K562 (cell line): ENCODE results near the gene ZC3H12A. TPM values are rescaled to one million over a fixed set of nuclear protein-coding genes. Genes with fewer than 3 reads are reported as not detected.

ENCODE experiments used
- ATAC-seq: fragments of 200-7000 bp; cut with Tn5 transposase; 3 replicates; pipeline ENCODE4 v1.9.1; 2020; ENCODE audit warnings: moderate library complexity
- BruUV-seq: library from RNA; stranded (reverse); fragments of 400-500 nt; replicated peaks from 2 replicates; lab custom pipeline; 2021; lab: Mats Ljungman, UMichigan
- CTCF ChIA-PET: fragments of 300-600 bp; formaldehyde crosslinking; extraction: SDS; loops from one replicate; lab custom pipeline; 2021; ENCODE audit warnings: low intra/inter-chr PET ratio; lab: Yijun Ruan, JAX
- POLR2A ChIA-PET: fragments of 300-600, 350-650 bp; sonication (Branson Sonifier 250); formaldehyde crosslinking; extraction: SDS; loops from one replicate; lab custom pipeline; 2021; ENCODE audit warnings: antibody characterized with exemption, inconsistent platforms; lab: Yijun Ruan, JAX
- DNase-seq, 4 experiments: peaks; one replicate each; pipeline versions ENCODE4 v3.0.0 to v3.0.0-alpha.2; 2011 to 2018; ENCODE audit warnings: low spot score in 3 of 4, mixed read lengths in 3 of 4; ENCODE audit errors: extremely low read depth in 1 of 4
- FAIRE-seq: peaks from 2 replicates; lab custom pipeline; 2011; peaks lifted over from hg19 to GRCh38; lab: Jason Lieb, UNC
- H2AFZ ChIP-seq: 2 replicates; pipeline ENCODE4 v1.6.0; 2011; ENCODE audit warnings: low read depth, low read length, control low read depth, inconsistent platforms
- H3K27ac ChIP-seq: fragments of 200-600 bp; 3 replicates; pipeline ENCODE4 v1.8.0; 2011; ENCODE audit warnings: low read depth, mild to moderate bottlenecking, control low read depth, inconsistent platforms, low read length, moderate library complexity, mixed read lengths; ENCODE audit errors: extremely low read depth
- H3K27me3 ChIP-seq, 2 experiments: fragments of 300-600 bp in 1 of 2; 2 replicates in 1 of 2; 3 replicates in 1 of 2; pipeline versions ENCODE4 v1.6.0 to v1.8.0; 2011; ENCODE audit warnings: inconsistent platforms in 2 of 2, low read length in 2 of 2, mild to moderate bottlenecking in 1 of 2, mixed read lengths in 1 of 2, moderate library complexity in 1 of 2; ENCODE audit not compliant: control insufficient read depth in 2 of 2, insufficient read depth in 2 of 2
- H3K36me3 ChIP-seq: fragments of 300-600 bp; 3 replicates; pipeline ENCODE4 v1.8.0; 2011; ENCODE audit warnings: mild to moderate bottlenecking, low read length, inconsistent platforms; ENCODE audit not compliant: control insufficient read depth, insufficient read depth
- H3K4me1 ChIP-seq, 2 experiments: fragments of 200-600 bp in 1 of 2; replicated peaks in 1 of 2; 2 replicates in 1 of 2; 3 replicates in 1 of 2; pipeline versions ENCODE4 v1.5.1 to v1.8.0; 2011; ENCODE audit warnings: inconsistent platforms in 2 of 2, low read length in 2 of 2, mild to moderate bottlenecking in 1 of 2, mixed read lengths in 1 of 2, moderate library complexity in 1 of 2; ENCODE audit not compliant: control insufficient read depth in 2 of 2, insufficient read depth in 2 of 2
- H3K4me2 ChIP-seq: 2 replicates; pipeline ENCODE4 v1.6.1; 2011; ENCODE audit warnings: low read length, control low read depth, inconsistent platforms, mixed read lengths; ENCODE audit not compliant: insufficient read depth
- H3K4me3 ChIP-seq: fragments of 200-600 bp; sonication (generic), shearing (Covaris generic); 2 replicates; pipeline ENCODE4 v1.5.1; 2016; ENCODE audit warnings: control low read depth, inconsistent platforms
- H3K79me2 ChIP-seq: fragments of 200-600 bp; 3 replicates; pipeline ENCODE4 v1.8.0; 2011; ENCODE audit warnings: low read length, inconsistent platforms; ENCODE audit not compliant: control insufficient read depth, insufficient read depth
- H3K9ac ChIP-seq, 2 experiments: 2 replicates each; pipeline versions ENCODE4 v1.6.0 to v1.6.1; 2011; ENCODE audit warnings: low read depth in 2 of 2, low read length in 2 of 2, control low read depth in 1 of 2, inconsistent platforms in 1 of 2, mild to moderate bottlenecking in 1 of 2, mixed read lengths in 1 of 2; ENCODE audit not compliant: insufficient read depth in 1 of 2
- H3K9me1 ChIP-seq: one replicate; pipeline ENCODE4 v1.6.0; 2011; ENCODE audit warnings: inconsistent platforms, mild to moderate bottlenecking, low read length, moderate library complexity; ENCODE audit not compliant: control insufficient read depth, insufficient read depth
- H3K9me3 ChIP-seq: replicated peaks from 2 replicates; pipeline ENCODE4 v1.5.1; 2011; ENCODE audit warnings: low read depth, low read length, inconsistent platforms; ENCODE audit not compliant: control insufficient read depth, insufficient read depth
- H4K20me1 ChIP-seq: replicated peaks from 2 replicates; pipeline ENCODE4 v1.6.1; 2011; ENCODE audit warnings: low read length, inconsistent platforms, mixed read lengths; ENCODE audit not compliant: control insufficient read depth, insufficient read depth
- CBFA2T3 ChIP-seq: fragments of 450-650 bp; IDR thresholded peaks from 2 replicates; pipeline ENCODE4 v1.6.1; 2017
- CREB3 ChIP-seq: fragments of 450-650 bp; conservative IDR thresholded peaks from 2 replicates; pipeline ENCODE4 v1.6.1; 2016; ENCODE audit warnings: missing genetic modification characterization, low read depth, mild to moderate bottlenecking, missing compliant biosample characterization, moderate library complexity
- ELF4 ChIP-seq: fragments of 450-650 bp; formaldehyde crosslinking; IDR thresholded peaks from 2 replicates; pipeline ENCODE4 v1.4.0; 2022; ENCODE audit warnings: missing genetic modification characterization
- FUS ChIP-seq: fragments of 200-400 bp; formaldehyde crosslinking; optimal IDR thresholded peaks from 2 replicates; pipeline ENCODE3; 2017; ENCODE audit warnings: low read depth, low read length
- HBP1 ChIP-seq: fragments of 450-650 bp; formaldehyde crosslinking; IDR thresholded peaks from 2 replicates; pipeline ENCODE4 v1.4.0; 2022; ENCODE audit warnings: missing genetic modification characterization
- LARP7 ChIP-seq: fragments of 450-650 bp; IDR thresholded peaks from 2 replicates; pipeline ENCODE4 v1.6.1; 2016
- NFXL1 ChIP-seq: fragments of 450-650 bp; formaldehyde crosslinking; IDR thresholded peaks from 2 replicates; pipeline ENCODE4 v1.4.0; 2021; ENCODE audit warnings: mild to moderate bottlenecking
- RBM14 ChIP-seq: fragments of 200-400 bp; formaldehyde crosslinking; IDR thresholded peaks from 2 replicates; pipeline ENCODE4 v1.6.1; 2018; ENCODE audit warnings: low read depth, mild to moderate bottlenecking, low read length, moderate library complexity, borderline replicate concordance; ENCODE audit not compliant: insufficient read depth
- TFAP4 ChIP-seq: sonication (generic); formaldehyde crosslinking; IDR thresholded peaks from 2 replicates; pipeline ENCODE4 v1.8.0; 2022; ENCODE audit warnings: missing genetic modification reagents, mild to moderate bottlenecking, moderate library complexity, borderline replicate concordance
- THRB ChIP-seq: fragments of 450-650 bp; formaldehyde crosslinking; conservative IDR thresholded peaks from 2 replicates; pipeline ENCODE4 v1.4.0; 2022; ENCODE audit warnings: mild to moderate bottlenecking, missing genetic modification characterization
- TRIM25 ChIP-seq: fragments of 450-650 bp; IDR thresholded peaks from 2 replicates; pipeline ENCODE4 v1.7.0; 2016; ENCODE audit warnings: borderline replicate concordance
- ZBTB49 ChIP-seq: sonication (generic); formaldehyde crosslinking; IDR thresholded peaks from 2 replicates; pipeline ENCODE4 v1.8.0; 2022; ENCODE audit warnings: missing genetic modification reagents, mild to moderate bottlenecking, borderline replicate concordance
- ZNF551 ChIP-seq: fragments of 250-450 bp; sonication (Bioruptor Pico); IDR thresholded peaks from 2 replicates; pipeline ENCODE4 v1.5.0; 2021; ENCODE audit warnings: mild to moderate bottlenecking, moderate library complexity
- WGBS: fragments of 100-300 bp; shearing (Covaris generic); methylation state at CpG from one replicate; pipeline ENCODE4 v1.1.6; 2016; ENCODE audit warnings: low coverage, mixed read lengths; ENCODE audit not compliant: insufficient coverage; ENCODE audit errors: missing lambda C conversion rate; 5-methylcytosine and 5-hydroxymethylcytosine counted together
- in situ Hi-C: fragments of 300-500 bp; cut with MboI; formaldehyde crosslinking; loops from 4 replicates; pipeline ENCODE4 v1.15.0; 2018; ENCODE audit warnings: inconsistent platforms, mixed read lengths
- intact Hi-C: fragments of 100-400 bp; cut with micrococcal nuclease; formaldehyde crosslinking; loops from 2 replicates; pipeline ENCODE4 v1.14.2; 2022
- polyA plus RNA-seq, 8 experiments: library from polyadenylated mRNA; depleted of rRNA in 4 of 8; stranded (reverse) in 5 of 8; unstranded in 3 of 8; fragments of >200 nt; fragmentation: Nextera tagmentation in 2 of 8; fragmentation: Illumina TruSeq in 1 of 8; extraction: Ambion mirVana in 2 of 8; extraction: Trizol in 1 of 8; gene quantifications; 2 replicates each; pipeline versions ENCODE4 v1.2.1 to v1.2.3, GENCODE V29; 2011 to 2014; ENCODE audit warnings: inconsistent platforms in 1 of 8, missing spikeins in 1 of 8
- total RNA-seq, 7 experiments: library from RNA; depleted of rRNA in 6 of 7; stranded (reverse); fragments of >200 nt in 6 of 7; fragmentation: Illumina TruSeq in 2 of 7; extraction: Trizol in 2 of 7; gene quantifications; 2 replicates each; pipeline versions ENCODE4 v1.2.1 to v1.2.3, GENCODE V29; 2011 to 2021; ENCODE audit warnings: low replicate concordance in 1 of 7

Gene ZC3H12A
- total and polyA plus RNA-seq, 9 of the 15 experiments (the other 6 are each of a cell fraction or from before 2014, with no cell fraction given), result 0.14 to 9.4 (median 6.7) TPM

- peaks cover 2 to 33% of the 10 kb centered on the region in 2 experiments; a peak in 4 of 5 replicates for H3K27me3 ChIP-seq
- ATAC-seq, result no peak
- no peak for TF ChIP-seq TFAP4 (CRISPR knock-in tag)
- no peak for TF ChIP-seq FUS
- peak; percentile 92; the same call in 1 of the 2 replicates for TF ChIP-seq HBP1 (CRISPR knock-in tag)
- TF ChIP-seq NFXL1 (CRISPR knock-in tag), result no peak
- no peak for TF ChIP-seq CREB3 (tag)
- no peak for TF ChIP-seq CBFA2T3
- no peak for TF ChIP-seq RBM14
- peak; percentile 69; the same call in 1 of the 2 replicates for TF ChIP-seq LARP7
- TF ChIP-seq THRB (CRISPR knock-in tag), result 0 out of 2 replicates have a peak, but pooled peaks have one; percentile 57
- TF ChIP-seq TRIM25, result peak; percentile 35; the same call in 1 of the 2 replicates
- 0 out of 2 replicates have a peak, but pooled peaks have one; percentile 46 for TF ChIP-seq ELF4
- TF ChIP-seq ZNF551 (CRISPR knock-in tag), result no peak
- no peak for TF ChIP-seq ZBTB49 (CRISPR knock-in tag)
Measured at GRCh38 chr1:37442644-37443043, 31.7 kb upstream of the ZC3H12A start.

More at GRCh38 chr1:37442644-37443043, 31.7 kb upstream of the ZC3H12A start:
- H3K4me2 ChIP-seq, result no peak overlapping the region
- ChIA-PET CTCF (no interaction called here), POLR2A (no interaction called here)
- no peaks in the 10 kb centered on the region for H3K79me2 ChIP-seq
- FAIRE-seq (peak; percentile 73), DNase-seq (no peak)
- no TSS peak for BruUV-seq
- intact Hi-C loops, result no loop called here
- H3K9me1 ChIP-seq, result no peaks in the 10 kb centered on the region
- no peaks in the 10 kb centered on the region for H3K9me3 ChIP-seq
- no peak overlapping the region for H3K27ac ChIP-seq
- H3K4me1 ChIP-seq, result no peaks in the 10 kb centered on the region; a peak in 2 of 5 replicates
- no peak overlapping the region for H3K4me3 ChIP-seq
- H4K20me1 ChIP-seq, result peaks cover 10% of the 10 kb centered on the region; the same call in 1 of the 2 replicates
- H3K36me3 ChIP-seq, result no peaks in the 10 kb centered on the region
- no peak overlapping the region for H3K9ac ChIP-seq
- no peak overlapping the region for H2AFZ ChIP-seq
- in situ Hi-C loops, result no loop called here
- 3% methylated on average over 2 of the region's 2 CpGs for WGBS
